Left ventricle myocardium inferior (tissue), 1 donor: ENCODE data around the gene ATP7A. TPM values are rescaled to one million over a fixed set of nuclear protein-coding genes. Genes with fewer than 3 reads are reported as not detected.
"Not testable (repeated sequence)": the region's sequence is repeated elsewhere in the genome, so short reads cannot be mapped to it uniquely, and the experiment has no call there.

Experiments used
- DNase-seq: peaks from one replicate; pipeline ENCODE4 v3.0.0-alpha.2; 2020
- H3K27ac ChIP-seq: fragments of 200-600 bp; replicated peaks from 2 replicates; pipeline ENCODE4 v1.8.0; 2021
- H3K27me3 ChIP-seq: fragments of 200-600 bp; 2 replicates; pipeline ENCODE4 v1.8.0; 2021; ENCODE audit warnings: low read depth
- H3K36me3 ChIP-seq: fragments of 200-600 bp; 2 replicates; pipeline ENCODE4 v1.8.0; 2021
- H3K4me1 ChIP-seq: fragments of 200-600 bp; 2 replicates; pipeline ENCODE4 v1.8.0; 2021
- H3K4me3 ChIP-seq: fragments of 200-600 bp; 2 replicates; pipeline ENCODE4 v1.8.0; 2021; ENCODE audit warnings: mild to moderate bottlenecking, moderate library complexity
- H3K9me3 ChIP-seq: fragments of 200-600 bp; replicated peaks from 2 replicates; pipeline ENCODE4 v1.8.0; 2021
- intact Hi-C: fragments of 100-400 bp; cut with micrococcal nuclease; formaldehyde crosslinking; loops from one replicate; pipeline ENCODE4 v1.11.0; 2022
- total RNA-seq: library from RNA; stranded (reverse); fragmentation: NEBNext Ultra II Directional; extraction: Animal tissue kit (Norgen Biotek cat#: 25700); gene quantifications from one replicate; pipeline ENCODE4 v1.2.1, GENCODE V29; 2021
- TF ChIP-seq, protein P1 (sequence below): fragments of 200-600 bp; IDR thresholded peaks from 2 replicates; pipeline ENCODE4 v1.8.0; 2021; ENCODE audit warnings: antibody characterized with exemption, mild to moderate bottlenecking, borderline replicate concordance
- donor health status: DM: no; HTN: yes; CAD: no; lungs with severe emphysema.

Gene ATP7A
- total RNA-seq, 1 donor from 2014 or later, result 4.5 TPM

DNA sequence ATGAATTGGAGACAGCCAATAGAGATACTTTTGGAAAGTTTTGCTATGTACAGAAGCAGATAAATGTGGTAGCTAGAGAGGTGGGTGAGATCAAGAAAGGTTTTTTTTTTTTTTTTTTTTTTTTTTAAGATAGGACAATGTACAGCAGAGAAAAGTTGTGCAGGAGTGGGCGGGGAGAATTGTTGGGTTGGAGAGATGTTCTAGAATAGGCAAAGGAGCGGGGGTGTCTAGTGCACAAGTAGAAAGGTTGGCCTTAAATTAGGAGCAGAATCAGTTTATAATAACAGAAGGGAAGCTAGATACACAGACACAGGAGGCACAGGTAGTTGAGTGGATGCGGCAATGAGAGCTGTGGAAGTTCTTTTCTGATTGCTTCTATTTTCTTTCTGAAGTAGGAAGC is 127.4 kb downstream of the ATP7A start:
- Histone ChIP-seq H3K9me3 (no peaks in the 10 kb centered on the region), H3K36me3 (no peaks in the 10 kb centered on the region), H3K27me3 (no peaks in the 10 kb centered on the region), H3K27ac (no peak overlapping the region), H3K4me1 (no peaks in the 10 kb centered on the region), H3K4me3 (no peak overlapping the region)
- DNase-seq, result no peak
- TF ChIP-seq, protein P1, sequence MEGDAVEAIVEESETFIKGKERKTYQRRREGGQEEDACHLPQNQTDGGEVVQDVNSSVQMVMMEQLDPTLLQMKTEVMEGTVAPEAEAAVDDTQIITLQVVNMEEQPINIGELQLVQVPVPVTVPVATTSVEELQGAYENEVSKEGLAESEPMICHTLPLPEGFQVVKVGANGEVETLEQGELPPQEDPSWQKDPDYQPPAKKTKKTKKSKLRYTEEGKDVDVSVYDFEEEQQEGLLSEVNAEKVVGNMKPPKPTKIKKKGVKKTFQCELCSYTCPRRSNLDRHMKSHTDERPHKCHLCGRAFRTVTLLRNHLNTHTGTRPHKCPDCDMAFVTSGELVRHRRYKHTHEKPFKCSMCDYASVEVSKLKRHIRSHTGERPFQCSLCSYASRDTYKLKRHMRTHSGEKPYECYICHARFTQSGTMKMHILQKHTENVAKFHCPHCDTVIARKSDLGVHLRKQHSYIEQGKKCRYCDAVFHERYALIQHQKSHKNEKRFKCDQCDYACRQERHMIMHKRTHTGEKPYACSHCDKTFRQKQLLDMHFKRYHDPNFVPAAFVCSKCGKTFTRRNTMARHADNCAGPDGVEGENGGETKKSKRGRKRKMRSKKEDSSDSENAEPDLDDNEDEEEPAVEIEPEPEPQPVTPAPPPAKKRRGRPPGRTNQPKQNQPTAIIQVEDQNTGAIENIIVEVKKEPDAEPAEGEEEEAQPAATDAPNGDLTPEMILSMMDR, result no peak
- intact Hi-C loops, result no loop called here

DNA sequence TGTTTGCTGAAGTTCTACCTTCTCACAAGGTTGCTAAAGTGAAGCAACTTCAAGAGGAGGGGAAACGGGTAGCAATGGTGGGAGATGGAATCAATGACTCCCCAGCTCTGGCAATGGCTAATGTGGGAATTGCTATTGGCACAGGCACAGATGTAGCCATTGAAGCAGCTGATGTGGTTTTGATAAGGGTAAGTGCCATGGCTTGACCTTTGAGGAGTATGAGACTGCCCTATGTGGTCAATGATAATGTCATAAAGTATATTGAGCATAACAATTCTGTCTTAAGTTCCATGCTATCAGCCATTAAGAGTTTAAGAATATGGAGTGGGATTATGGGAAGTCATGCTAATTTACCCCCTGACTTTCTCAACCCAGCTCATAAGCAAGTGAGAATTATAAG is 132.1 kb downstream of the ATP7A start:
- TF ChIP-seq, protein P1, result no peak
- intact Hi-C loops, result no loop called here
- no peak for DNase-seq
- H3K27me3 ChIP-seq, result no peaks in the 10 kb centered on the region
- H3K4me1 ChIP-seq, result no peaks in the 10 kb centered on the region
- H3K4me3 ChIP-seq, result no peak overlapping the region
- no peaks in the 10 kb centered on the region for H3K9me3 ChIP-seq
- no peak overlapping the region for H3K27ac ChIP-seq
- H3K36me3 ChIP-seq, result peaks cover 27% of the 10 kb centered on the region

DNA sequence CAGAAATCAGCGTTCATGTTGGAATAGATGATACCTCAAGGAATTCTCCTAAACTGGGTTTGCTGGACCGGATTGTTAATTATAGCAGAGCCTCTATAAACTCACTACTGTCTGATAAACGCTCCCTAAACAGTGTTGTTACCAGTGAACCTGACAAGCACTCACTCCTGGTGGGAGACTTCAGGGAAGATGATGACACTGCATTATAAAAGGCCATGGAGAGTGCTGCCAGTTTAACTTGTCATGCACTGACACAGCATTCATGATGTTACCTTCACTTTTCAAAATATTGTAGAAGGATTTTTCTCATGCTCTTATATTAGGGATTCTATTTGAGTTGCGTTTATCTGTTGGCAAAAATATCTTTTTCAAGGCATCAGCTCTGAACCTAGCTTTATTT is 135.9 kb downstream of the ATP7A start:
- DNase-seq, result no peak
- intact Hi-C loops, result no loop called here

DNA sequence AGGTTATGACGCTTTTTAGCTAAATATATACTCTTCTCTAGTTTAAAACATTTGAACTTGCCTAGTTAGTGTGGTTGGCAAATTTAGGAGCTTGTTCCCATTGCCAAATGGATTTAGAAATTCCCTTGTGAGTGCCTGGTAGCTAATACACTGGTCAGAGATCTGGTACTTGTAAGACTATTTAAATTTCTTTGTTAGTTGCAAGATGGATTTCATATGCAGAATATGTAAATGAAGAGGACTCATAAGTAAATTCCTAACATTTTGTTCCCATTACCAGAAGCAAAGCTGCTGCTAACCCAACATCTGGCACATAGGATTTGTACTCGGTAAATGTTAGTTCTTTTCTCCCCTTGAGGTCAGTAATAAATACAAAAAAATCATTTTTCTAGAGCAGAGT is 137.6 kb downstream of the ATP7A start:
- TF ChIP-seq, protein P1, result no peak
- intact Hi-C loops, result no loop called here
- no peaks in the 10 kb centered on the region for H3K27me3 ChIP-seq
- H3K27ac ChIP-seq, result no peak overlapping the region
- no peak for DNase-seq
- H3K4me3 ChIP-seq, result no peak overlapping the region
- H3K36me3 ChIP-seq, result peaks cover 28% of the 10 kb centered on the region
- no peaks in the 10 kb centered on the region for H3K4me1 ChIP-seq
- no peaks in the 10 kb centered on the region for H3K9me3 ChIP-seq

More for the DNA sequence above, 135.9 kb downstream of the ATP7A start:
- Histone ChIP-seq H3K36me3 (peaks cover 28% of the 10 kb centered on the region), H3K27ac (no peak overlapping the region), H3K9me3 (no peaks in the 10 kb centered on the region), H3K27me3 (no peaks in the 10 kb centered on the region), H3K4me1 (no peaks in the 10 kb centered on the region), H3K4me3 (no peak overlapping the region)
- TF ChIP-seq, protein P1, result no peak

DNA sequence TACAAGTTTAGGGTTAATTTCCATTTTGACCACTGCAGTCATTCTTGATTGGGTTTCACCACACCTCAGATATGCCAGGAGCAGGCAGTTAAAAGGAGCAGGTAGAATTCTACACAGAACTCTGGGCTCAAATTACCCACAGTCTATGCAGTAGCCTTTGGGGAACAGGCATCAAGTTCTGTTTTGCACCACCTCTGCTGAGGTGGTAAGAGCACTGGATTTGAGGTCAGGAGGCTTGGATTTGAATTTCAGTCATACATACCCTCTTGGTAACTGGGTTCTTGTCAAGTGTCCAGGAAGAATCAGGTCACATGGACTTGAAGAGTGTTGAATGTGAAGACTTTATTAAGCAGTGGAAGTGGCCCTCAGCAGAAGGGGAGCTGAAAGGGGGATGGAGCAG is 153.2 kb downstream of the ATP7A start:
- intact Hi-C loops, result no loop called here
- no peak for DNase-seq
- Histone ChIP-seq H3K27ac (no peak overlapping the region), H3K4me1 (no peaks in the 10 kb centered on the region), H3K27me3 (no peaks in the 10 kb centered on the region), H3K36me3 (no peaks in the 10 kb centered on the region), H3K9me3 (no peaks in the 10 kb centered on the region), H3K4me3 (no peak overlapping the region)
- TF ChIP-seq, protein P1, result no peak

DNA sequence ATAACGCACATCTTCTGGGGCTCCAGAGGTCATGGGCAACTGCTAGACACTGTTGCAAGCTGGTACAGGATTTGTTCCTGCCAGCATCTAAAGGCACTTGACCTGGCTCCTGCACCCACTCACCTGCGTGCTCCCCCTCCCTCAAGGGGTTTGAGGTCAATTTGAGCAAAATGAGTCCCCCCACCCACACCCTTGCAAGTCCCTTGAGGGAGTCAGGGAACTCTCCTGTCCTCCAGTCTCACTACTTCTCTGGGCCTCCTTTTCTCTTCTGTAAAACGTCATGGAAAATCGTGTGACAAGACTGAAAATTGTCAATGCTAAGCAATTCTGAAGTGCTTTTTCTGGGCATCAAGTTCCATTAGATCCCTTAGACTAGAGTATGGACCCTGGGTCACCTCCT is 153.7 kb downstream of the ATP7A start:
- no peak overlapping the region for H3K4me3 ChIP-seq
- no peak overlapping the region for H3K27ac ChIP-seq
- no peaks in the 10 kb centered on the region for H3K9me3 ChIP-seq
- DNase-seq, result no peak
- TF ChIP-seq, protein P1, result no peak
- H3K36me3 ChIP-seq, result no peaks in the 10 kb centered on the region
- no peaks in the 10 kb centered on the region for H3K27me3 ChIP-seq
- no peaks in the 10 kb centered on the region for H3K4me1 ChIP-seq
- intact Hi-C loops, result no loop called here

DNA sequence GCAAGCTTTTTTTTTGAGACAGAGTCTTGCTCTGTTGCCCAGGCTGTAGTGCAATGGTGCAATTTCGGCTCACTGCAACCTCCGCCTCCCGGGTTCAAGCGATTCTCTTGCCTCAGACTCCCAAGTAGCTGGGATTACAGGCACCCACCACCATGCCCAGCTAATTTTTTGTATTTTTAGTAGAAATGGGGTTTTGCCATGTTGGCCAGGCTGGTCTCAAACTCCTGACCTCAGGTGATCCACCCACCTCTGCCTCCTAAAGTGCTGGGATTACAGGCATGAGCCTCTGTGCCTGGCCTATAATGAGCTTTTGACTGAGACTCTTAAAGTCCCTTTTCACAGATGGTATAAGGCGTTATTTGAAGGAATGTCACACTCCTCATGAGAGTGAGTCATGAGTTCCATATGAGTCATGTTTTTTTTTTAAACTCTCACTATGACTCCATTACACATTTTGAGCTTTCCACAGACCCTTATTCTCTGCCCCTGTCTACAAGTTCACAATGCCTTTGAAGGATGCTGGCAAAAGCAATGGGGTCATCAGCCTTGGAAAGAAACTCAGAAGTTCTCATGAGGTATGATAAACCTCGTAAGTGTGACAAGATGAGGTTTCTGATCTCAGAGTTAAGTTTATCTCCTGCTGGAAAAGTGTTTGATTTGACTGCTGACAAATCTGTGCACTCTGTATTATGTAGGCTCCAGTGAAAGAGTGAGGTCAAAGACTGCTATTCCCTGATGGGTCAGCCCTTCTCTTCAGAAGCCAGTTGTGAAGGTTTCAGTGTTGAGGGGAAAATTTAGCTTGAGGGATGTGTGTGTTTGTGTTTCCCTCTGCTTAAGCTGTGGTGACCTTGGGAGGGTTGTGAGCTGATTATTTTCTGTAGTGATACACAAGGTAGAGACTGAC is 154.5 kb downstream of the ATP7A start:
- H3K4me1 ChIP-seq, DNase-seq: not testable (repeated sequence)

More for the DNA sequence above, 154.5 kb downstream of the ATP7A start:
- H3K4me3 ChIP-seq, H3K27me3 ChIP-seq, H3K9me3 ChIP-seq, H3K27ac ChIP-seq, intact Hi-C loops, H3K36me3 ChIP-seq: not testable (repeated sequence)
